ENCODE measurements around the gene KLF6.

KLF6 gene

DNA sequence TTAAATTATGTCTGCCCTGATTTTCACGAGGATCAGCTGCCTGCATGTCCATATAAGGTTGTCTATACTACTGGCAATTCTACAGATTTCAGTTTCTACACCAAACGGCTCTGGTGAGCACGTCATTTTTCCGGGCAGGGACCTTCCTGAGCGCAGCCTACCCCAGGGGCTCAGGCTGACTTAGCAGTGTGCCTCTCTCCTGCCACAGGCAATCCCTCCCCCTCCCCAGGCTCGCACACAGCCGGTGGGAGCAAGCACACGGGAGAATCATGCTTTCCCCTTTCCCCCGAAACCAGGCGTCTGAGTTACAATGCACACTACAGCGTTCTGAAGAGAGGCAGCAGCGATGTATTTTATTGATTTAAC, 1.7 kb downstream of the KLF6 start:
- H3K27me3 ChIP-seq (ENCODE audit: low read depth, low read length) = no peaks in the 10 kb centered on the region
- peaks cover 63% of the 10 kb centered on the region for H3K36me3 ChIP-seq (replicated peaks; ENCODE audit: low read depth, low read length)
- peak overlapping the region; percentile 100 for H3K9ac ChIP-seq (ENCODE audit: low read length)
- H3K27ac ChIP-seq (ENCODE audit: low read length) = peak overlapping the region; percentile 97
- H2AFZ ChIP-seq (ENCODE audit: low read depth, low read length) = no peak overlapping the region
- peak overlapping the region; percentile 87 for H3K4me2 ChIP-seq (ENCODE audit: low read length)
- TF ChIP-seq EZH2phosphoT487 (IDR thresholded peaks at IDR 0.05; ENCODE audit: low read depth) = no peak
- TF ChIP-seq, protein P1, sequence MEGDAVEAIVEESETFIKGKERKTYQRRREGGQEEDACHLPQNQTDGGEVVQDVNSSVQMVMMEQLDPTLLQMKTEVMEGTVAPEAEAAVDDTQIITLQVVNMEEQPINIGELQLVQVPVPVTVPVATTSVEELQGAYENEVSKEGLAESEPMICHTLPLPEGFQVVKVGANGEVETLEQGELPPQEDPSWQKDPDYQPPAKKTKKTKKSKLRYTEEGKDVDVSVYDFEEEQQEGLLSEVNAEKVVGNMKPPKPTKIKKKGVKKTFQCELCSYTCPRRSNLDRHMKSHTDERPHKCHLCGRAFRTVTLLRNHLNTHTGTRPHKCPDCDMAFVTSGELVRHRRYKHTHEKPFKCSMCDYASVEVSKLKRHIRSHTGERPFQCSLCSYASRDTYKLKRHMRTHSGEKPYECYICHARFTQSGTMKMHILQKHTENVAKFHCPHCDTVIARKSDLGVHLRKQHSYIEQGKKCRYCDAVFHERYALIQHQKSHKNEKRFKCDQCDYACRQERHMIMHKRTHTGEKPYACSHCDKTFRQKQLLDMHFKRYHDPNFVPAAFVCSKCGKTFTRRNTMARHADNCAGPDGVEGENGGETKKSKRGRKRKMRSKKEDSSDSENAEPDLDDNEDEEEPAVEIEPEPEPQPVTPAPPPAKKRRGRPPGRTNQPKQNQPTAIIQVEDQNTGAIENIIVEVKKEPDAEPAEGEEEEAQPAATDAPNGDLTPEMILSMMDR (IDR thresholded peaks at IDR 0.05; ENCODE audit: low read depth, low read length) = no peak
- H4K20me1 ChIP-seq (ENCODE audit: insufficient read depth, low read length) = peaks cover 49% of the 10 kb centered on the region
- H3K4me1 ChIP-seq (ENCODE audit: low read length) = peaks cover 31% of the 10 kb centered on the region
- no peaks in the 10 kb centered on the region for H3K9me3 ChIP-seq (ENCODE audit: insufficient read depth, low read length)
- H3K4me3 ChIP-seq (ENCODE audit: low read length) = peak overlapping the region; percentile 96
- peaks cover 71% of the 10 kb centered on the region for H3K79me2 ChIP-seq (ENCODE audit: low read length)

DNA sequence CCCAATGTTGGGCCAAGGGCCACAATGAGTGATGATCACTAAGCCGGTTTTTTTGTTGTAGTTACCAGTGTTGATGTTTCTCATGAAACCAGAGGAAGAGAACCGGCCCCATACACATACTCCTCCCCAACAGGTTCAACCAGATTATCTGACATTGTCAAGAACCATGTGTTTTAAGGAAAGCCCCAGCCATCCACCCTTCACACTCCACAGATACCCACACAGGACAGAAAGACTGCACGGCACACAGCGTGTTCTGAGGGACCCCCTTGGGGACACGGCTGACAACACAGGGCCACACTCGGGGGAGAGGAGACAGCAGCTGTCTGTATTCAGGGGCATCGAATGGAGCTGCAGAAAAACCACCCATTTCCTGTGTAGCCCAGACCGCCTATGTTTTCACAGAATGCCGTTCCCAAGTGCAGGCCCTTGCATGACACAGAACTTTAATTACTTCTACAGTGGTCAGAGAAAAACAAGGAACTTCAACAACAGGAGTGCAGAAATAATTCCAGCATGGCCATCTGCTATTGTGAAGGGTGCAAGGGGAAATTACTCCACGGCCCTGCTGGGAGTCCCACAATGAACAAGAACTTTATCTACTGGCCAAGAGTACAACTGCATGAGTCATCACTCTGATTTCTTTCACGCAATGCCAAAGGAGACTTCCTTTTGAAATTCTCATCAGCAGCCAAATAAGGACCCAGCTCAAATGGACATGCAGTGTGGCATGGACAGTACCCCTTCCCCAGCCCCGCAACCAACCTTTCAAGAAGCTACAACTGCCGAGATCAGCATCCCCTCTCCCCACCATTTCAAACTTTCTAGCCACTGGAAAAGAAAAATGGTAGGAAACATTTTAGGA, 2.3 kb downstream of the KLF6 start:
- Histone ChIP-seq H3K4me1 (ENCODE audit: low read length) (peaks cover 31% of the 10 kb centered on the region), H3K36me3 (replicated peaks; ENCODE audit: low read depth, low read length) (peaks cover 69% of the 10 kb centered on the region), H3K27ac (ENCODE audit: low read length) (peak overlapping the region; percentile 97)

DNA sequence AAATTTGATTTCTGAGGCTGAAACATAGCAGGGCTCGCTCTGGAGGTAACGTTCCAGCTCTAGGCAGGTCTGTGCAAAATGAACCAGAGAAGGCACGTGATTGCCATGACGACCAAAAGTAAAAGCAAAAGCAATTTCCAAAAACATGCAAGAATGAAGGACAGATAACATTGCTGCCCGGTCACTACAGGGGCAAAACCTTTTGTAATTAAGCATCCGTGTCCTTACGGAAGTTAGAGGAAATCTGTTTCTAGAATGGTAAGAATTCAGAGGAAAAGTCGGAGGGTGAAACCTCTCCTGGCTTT, 2.9 kb downstream of the KLF6 start:
- peaks cover 80% of the 10 kb centered on the region for H3K79me2 ChIP-seq (ENCODE audit: low read length)
- peaks cover 73% of the 10 kb centered on the region for H3K36me3 ChIP-seq (replicated peaks; ENCODE audit: low read depth, low read length)
- no peak for TF ChIP-seq EZH2phosphoT487 (IDR thresholded peaks at IDR 0.05; ENCODE audit: low read depth)
- TF ChIP-seq, protein P1 (IDR thresholded peaks at IDR 0.05; ENCODE audit: low read depth, low read length) = no peak
- no peaks in the 10 kb centered on the region for H3K9me3 ChIP-seq (ENCODE audit: insufficient read depth, low read length)
- H3K9ac ChIP-seq (ENCODE audit: low read length) = peak overlapping the region; percentile 100
- H2AFZ ChIP-seq (ENCODE audit: low read depth, low read length) = no peak overlapping the region
- peak overlapping the region; percentile 96 for H3K4me3 ChIP-seq (ENCODE audit: low read length)
- peak overlapping the region; percentile 87 for H3K4me2 ChIP-seq (ENCODE audit: low read length)
- peaks cover 59% of the 10 kb centered on the region for H4K20me1 ChIP-seq (ENCODE audit: insufficient read depth, low read length)
- peak overlapping the region; percentile 97 for H3K27ac ChIP-seq (ENCODE audit: low read length)
- H3K27me3 ChIP-seq (ENCODE audit: low read depth, low read length) = no peaks in the 10 kb centered on the region
- H3K4me1 ChIP-seq (ENCODE audit: low read length) = peaks cover 31% of the 10 kb centered on the region

More for the DNA sequence above, 2.3 kb downstream of the KLF6 start:
- TF ChIP-seq, protein P1 (IDR thresholded peaks at IDR 0.05; ENCODE audit: low read depth, low read length) = no peak
- no peak for TF ChIP-seq EZH2phosphoT487 (IDR thresholded peaks at IDR 0.05; ENCODE audit: low read depth)
- peak overlapping the region; percentile 87 for H3K4me2 ChIP-seq (ENCODE audit: low read length)
- no peaks in the 10 kb centered on the region for H3K27me3 ChIP-seq (ENCODE audit: low read depth, low read length)
- H4K20me1 ChIP-seq (ENCODE audit: insufficient read depth, low read length) = peaks cover 56% of the 10 kb centered on the region
- H3K79me2 ChIP-seq (ENCODE audit: low read length) = peaks cover 77% of the 10 kb centered on the region
- peak overlapping the region; percentile 96 for H3K4me3 ChIP-seq (ENCODE audit: low read length)
- H3K9me3 ChIP-seq (ENCODE audit: insufficient read depth, low read length) = no peaks in the 10 kb centered on the region
- H2AFZ ChIP-seq (ENCODE audit: low read depth, low read length) = no peak overlapping the region
- H3K9ac ChIP-seq (ENCODE audit: low read length) = peak overlapping the region; percentile 100

DNA sequence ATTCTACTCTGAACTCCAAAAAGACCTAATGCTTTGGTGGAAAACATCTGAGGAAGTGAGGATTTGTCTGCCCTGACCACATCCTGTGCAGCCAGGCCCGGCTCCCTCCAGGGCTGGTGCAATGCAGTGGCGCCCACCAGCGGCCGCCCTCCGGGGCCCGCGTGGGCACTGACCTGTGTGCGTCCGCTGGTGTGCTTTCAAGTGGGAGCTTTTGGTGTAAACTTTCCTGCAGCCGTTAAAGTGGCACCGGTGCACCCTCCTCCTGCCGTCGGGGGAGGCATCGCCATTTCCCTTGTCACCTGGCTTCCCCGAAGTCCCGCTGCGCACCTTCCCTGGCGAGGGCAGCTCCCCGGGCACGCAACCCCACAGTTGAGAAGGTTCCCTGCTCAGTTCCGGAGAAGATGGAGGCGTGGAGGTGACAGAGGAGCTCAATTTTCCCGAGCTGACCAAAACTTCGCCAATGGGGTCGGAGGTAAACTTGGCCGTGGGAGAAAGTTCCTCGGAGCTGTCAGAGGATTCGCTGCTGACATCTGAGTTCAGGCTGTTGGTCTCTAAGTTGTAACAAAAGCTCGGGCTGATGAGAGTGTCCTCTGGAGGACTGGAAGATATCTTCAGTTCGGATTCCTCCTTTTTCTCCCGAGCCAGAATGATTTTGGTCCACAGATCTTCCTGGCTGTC, 3.4 kb downstream of the KLF6 start:
- no peaks in the 10 kb centered on the region for H3K27me3 ChIP-seq (ENCODE audit: low read depth, low read length)
- H3K4me2 ChIP-seq (ENCODE audit: low read length) = peak overlapping the region; percentile 87
- H2AFZ ChIP-seq (ENCODE audit: low read depth, low read length) = no peak overlapping the region
- peak overlapping the region; percentile 97 for H3K27ac ChIP-seq (ENCODE audit: low read length)
- TF ChIP-seq, protein P1 (IDR thresholded peaks at IDR 0.05; ENCODE audit: low read depth, low read length) = 0 out of 2 replicates have a peak, but pooled peaks have one; percentile 13
- no peak for TF ChIP-seq EZH2phosphoT487 (IDR thresholded peaks at IDR 0.05; ENCODE audit: low read depth)
- H3K36me3 ChIP-seq (replicated peaks; ENCODE audit: low read depth, low read length) = peaks cover 78% of the 10 kb centered on the region
- peak overlapping the region; percentile 96 for H3K4me3 ChIP-seq (ENCODE audit: low read length)
- H3K4me1 ChIP-seq (ENCODE audit: low read length) = peaks cover 31% of the 10 kb centered on the region
- no peaks in the 10 kb centered on the region for H3K9me3 ChIP-seq (ENCODE audit: insufficient read depth, low read length)
- peaks cover 64% of the 10 kb centered on the region for H4K20me1 ChIP-seq (ENCODE audit: insufficient read depth, low read length)
- H3K79me2 ChIP-seq (ENCODE audit: low read length) = peaks cover 82% of the 10 kb centered on the region
- H3K9ac ChIP-seq (ENCODE audit: low read length) = peak overlapping the region; percentile 100; the same call in 1 of the 2 replicates
